Measurements from ENCODE around the gene ZNF778. TPM values are rescaled to one million over a fixed set of nuclear protein-coding genes. Genes with fewer than 3 reads are reported as not detected.

The ZNF778 gene
- total and polyA plus RNA-seq, 2 of the 8 experiments (the other 6 are each of a cell fraction or from before 2014, with no cell fraction given), result 9.5 to 21.9 TPM

- no peak overlapping the region for H3K9ac ChIP-seq (replicated peaks in 1 of 4; ENCODE audit: extremely low read depth in 1 of 4, low read depth in 3 of 4, low read length in 3 of 4)
- H4K8ac ChIP-seq (ENCODE audit: extremely low read depth, insufficient read depth, low read length), result no peak overlapping the region; the same call in 1 of the 2 replicates
- H4K20me1 ChIP-seq (replicated peaks in 1 of 2; ENCODE audit: control insufficient read depth in 1 of 2, insufficient read depth in 2 of 2, low read length in 2 of 2), result peaks cover 0 to 3% of the 10 kb centered on the region in 2 experiments
- H4K5ac ChIP-seq (ENCODE audit: insufficient read length, low read depth, low read length), result no peak overlapping the region
- no peak overlapping the region for H2AK5ac ChIP-seq (ENCODE audit: low read depth, low read length)
- H3K56ac ChIP-seq (replicated peaks; ENCODE audit: insufficient read length, low read depth, low read length), result no peak overlapping the region
- no peak overlapping the region for H2BK20ac ChIP-seq (ENCODE audit: low read length)
- no peak overlapping the region for H2BK120ac ChIP-seq (replicated peaks; ENCODE audit: low read depth, low read length)
- H3K79me1 ChIP-seq (ENCODE audit: low read depth, low read length), result no peaks in the 10 kb centered on the region
- ChIA-PET POLR2A (ENCODE audit: partially characterized antibody) (interaction anchor here (1.1 kb wide), 1 partner anchor 28 kb away, joined by 3 read pairs; the partner anchor contains the start of gene SLC22A31), CTCF (ENCODE audit: partially characterized antibody) (no interaction called here)
- no peak overlapping the region for H3K4me3 ChIP-seq (ENCODE audit: extremely low read depth in 1 of 4, insufficient read depth in 2 of 4, low read depth in 3 of 4, low read length in 4 of 4)
- H3K14ac ChIP-seq (ENCODE audit: insufficient read length), result no peak overlapping the region
- H2AFZ ChIP-seq (ENCODE audit: low read length), result no peak overlapping the region
- H3K4ac ChIP-seq (replicated peaks; ENCODE audit: insufficient read length, low read depth, low read length), result no peak overlapping the region
- no peaks in the 10 kb centered on the region for H3K9me3 ChIP-seq (ENCODE audit: insufficient read depth in 2 of 2, low read depth in 1 of 2, low read length in 1 of 2)
- no peak overlapping the region for H4K91ac ChIP-seq (replicated peaks; ENCODE audit: insufficient read length, low read length)
- peaks cover 0 to 7% (median 4%) of the 10 kb centered on the region in 4 experiments; a peak in 4 of 7 replicates for H3K27me3 ChIP-seq (replicated peaks in 1 of 4; ENCODE audit: control insufficient read depth in 3 of 4, extremely low read depth in 1 of 4, insufficient read depth in 3 of 4, low read length in 3 of 4)
- no peak for DNase-seq (ENCODE audit: low read depth in 1 of 2, low spot score in 2 of 2)
- H3K27ac ChIP-seq (ENCODE audit: low read depth, low read length), result no peak overlapping the region
- no peak overlapping the region for H2BK12ac ChIP-seq (ENCODE audit: low read depth, low read length)
- peaks cover 5% of the 10 kb centered on the region for H3K23me2 ChIP-seq (ENCODE audit: low read depth, low read length)
- no peak overlapping the region for H3K23ac ChIP-seq (ENCODE audit: insufficient read length)
- WGBS, 2 experiments (ENCODE audit: extremely low coverage in 1 of 2, insufficient coverage in 1 of 2, insufficient read length in 1 of 2, insufficient replicate concordance in 2 of 2, low coverage in 1 of 2, low lambda C conversion rate in 2 of 2, missing lambda C conversion rate in 1 of 2), result 90% methylated on average over 11 of the region's 11 CpGs; no CpG with 5 or more reads in 1 of the 2 experiments
- peak overlapping the region in 1 of 2 experiments; percentile 65; a peak in 1 of 4 replicates for H3K4me2 ChIP-seq (ENCODE audit: insufficient read depth in 1 of 2, low read depth in 2 of 2, low read length in 2 of 2)
- no peak overlapping the region for H2BK5ac ChIP-seq (ENCODE audit: low read depth, low read length)
- no peak overlapping the region for H3K18ac ChIP-seq (ENCODE audit: extremely low read depth, low read length)
- peaks cover 0 to 28% (median 18%) of the 10 kb centered on the region in 4 experiments; a peak in 6 of 7 replicates for H3K4me1 ChIP-seq (replicated peaks in 1 of 4; ENCODE audit: control insufficient read depth in 3 of 4, insufficient read depth in 4 of 4, low read length in 3 of 4)
- H3K79me2 ChIP-seq (ENCODE audit: control insufficient read depth in 1 of 2, insufficient read depth in 2 of 2, low read length in 2 of 2), result no peaks in the 10 kb centered on the region
- no peak overlapping the region for H2BK15ac ChIP-seq (ENCODE audit: low read length)
- no peak for FAIRE-seq
- H3K36me3 ChIP-seq (ENCODE audit: control insufficient read depth in 2 of 4, insufficient read depth in 4 of 4, low read length in 3 of 4), result no peaks in the 10 kb centered on the region
- TF ChIP-seq EZH2 (IDR thresholded peaks at IDR 0.05; ENCODE audit: low read depth, low read length, severe bottlenecking) (no peak), CTCF (IDR thresholded peaks at IDR 0.05; ENCODE audit: control extremely low read depth in 1 of 3, insufficient read depth in 1 of 3, low read depth in 1 of 3, low read length in 3 of 3) (no peak), FOSL1 (IDR thresholded peaks at IDR 0.05; ENCODE audit: insufficient read depth, low read depth, low read length) (no peak), NRF1 (IDR thresholded peaks at IDR 0.05; ENCODE audit: low read depth, low read length) (no peak), E2F6 (IDR thresholded peaks at IDR 0.05) (no peak), EP300 (IDR thresholded peaks at IDR 0.05; ENCODE audit: borderline replicate concordance in 1 of 2, low read depth in 2 of 2, low read length in 2 of 2) (no peak), PHF8 (conservative IDR thresholded peaks at IDR 0.05; ENCODE audit: low read depth, low read length) (no peak), SP2 (IDR thresholded peaks at IDR 0.05; ENCODE audit: low read length) (no peak), SIRT6 (IDR thresholded peaks at IDR 0.05; ENCODE audit: low read length) (no peak), SP1 (IDR thresholded peaks at IDR 0.05; ENCODE audit: low read depth, low read length) (no peak), GTF2F1 (IDR thresholded peaks at IDR 0.05; ENCODE audit: borderline replicate concordance, low read depth, low read length) (no peak)
Measured at GRCh38 chr16:89172171-89172527, 45.4 kb upstream of the ZNF778 start.
